ENCODE measurements around the gene NTF3. TPM values are rescaled to one million over a fixed set of nuclear protein-coding genes. Genes with fewer than 3 reads are reported as not detected.

Gene NTF3
- polyA plus RNA-seq, 1 donor (not counting 4 experiments of a cell fraction or from before 2014, with no cell fraction given): not detected

GRCh38 chr12:5503774-5504173 lies 71.9 kb downstream of the NTF3 start:
- Histone ChIP-seq H3K27ac (ENCODE audit: control insufficient read depth, insufficient read depth, low read length) (no peak overlapping the region), H3K4me3 (ENCODE audit: control insufficient read depth in 2 of 3, extremely low read depth in 1 of 3, insufficient read depth in 2 of 3, low read depth in 1 of 3, low read length in 3 of 3) (no peak overlapping the region), H3K4me2 (ENCODE audit: control insufficient read depth, extremely low read depth, insufficient read depth, low read depth, low read length) (peak overlapping the region; percentile 9), H3K4me1 (ENCODE audit: control insufficient read depth, extremely low read depth, insufficient read depth, low read length) (peaks cover 12% of the 10 kb centered on the region), H2AFZ (ENCODE audit: control insufficient read depth, low read length) (no peak overlapping the region), H3K9me3 (ENCODE audit: control insufficient read depth, low read depth, low read length) (no peaks in the 10 kb centered on the region), H4K20me1 (ENCODE audit: control insufficient read depth, extremely low read depth, insufficient read depth, low read length) (no peaks in the 10 kb centered on the region), H3K79me2 (ENCODE audit: control insufficient read depth, insufficient read depth, low read length) (no peaks in the 10 kb centered on the region), H3K27me3 (ENCODE audit: control insufficient read depth, extremely low read depth, insufficient read depth, low read length) (no peaks in the 10 kb centered on the region), H3K36me3 (ENCODE audit: control insufficient read depth in 2 of 2, extremely low read depth in 1 of 2, insufficient read depth in 2 of 2, low read length in 2 of 2) (no peaks in the 10 kb centered on the region), H3K9me1 (ENCODE audit: control insufficient read depth, extremely low read depth, insufficient read depth, low read length) (no peaks in the 10 kb centered on the region), H3K9ac (ENCODE audit: control insufficient read depth, extremely low read depth, insufficient read depth, low read length) (no peak overlapping the region)
- FAIRE-seq: peak; percentile 57
- no peak for TF ChIP-seq CTCF (optimal IDR thresholded peaks at IDR 0.05 in 1 of 3, IDR thresholded peaks at IDR 0.05 in 1 of 3, conservative IDR thresholded peaks at IDR 0.05 in 1 of 3; ENCODE audit: extremely low read depth in 1 of 3, insufficient read depth in 2 of 3, low read length in 3 of 3)
- no peak for TF ChIP-seq EZH2 (IDR thresholded peaks at IDR 0.05; ENCODE audit: low read length)
- no peak for DNase-seq (ENCODE audit: low read depth, low spot score)
- dilution Hi-C loops (cut with MboI; ENCODE audit: extremely low pct_ligation_motif_present, low sequenced_read_pairs): no loop called here

GRCh38 chr12:5505116-5505515 lies 73.2 kb downstream of the NTF3 start:
- Histone ChIP-seq H4K20me1 (ENCODE audit: control insufficient read depth, extremely low read depth, insufficient read depth, low read length) (no peaks in the 10 kb centered on the region), H2AFZ (ENCODE audit: control insufficient read depth, low read length) (no peak overlapping the region), H3K27ac (ENCODE audit: control insufficient read depth, insufficient read depth, low read length) (no peak overlapping the region), H3K4me1 (ENCODE audit: control insufficient read depth, extremely low read depth, insufficient read depth, low read length) (peaks cover 12% of the 10 kb centered on the region), H3K79me2 (ENCODE audit: control insufficient read depth, insufficient read depth, low read length) (no peaks in the 10 kb centered on the region), H3K4me2 (ENCODE audit: control insufficient read depth, extremely low read depth, insufficient read depth, low read depth, low read length) (no peak overlapping the region), H3K9me1 (ENCODE audit: control insufficient read depth, extremely low read depth, insufficient read depth, low read length) (no peaks in the 10 kb centered on the region), H3K4me3 (ENCODE audit: control insufficient read depth in 2 of 3, extremely low read depth in 1 of 3, insufficient read depth in 2 of 3, low read depth in 1 of 3, low read length in 3 of 3) (no peak overlapping the region), H3K9ac (ENCODE audit: control insufficient read depth, extremely low read depth, insufficient read depth, low read length) (no peak overlapping the region), H3K27me3 (ENCODE audit: control insufficient read depth, extremely low read depth, insufficient read depth, low read length) (no peaks in the 10 kb centered on the region), H3K36me3 (ENCODE audit: control insufficient read depth in 2 of 2, extremely low read depth in 1 of 2, insufficient read depth in 2 of 2, low read length in 2 of 2) (no peaks in the 10 kb centered on the region), H3K9me3 (ENCODE audit: control insufficient read depth, low read depth, low read length) (no peaks in the 10 kb centered on the region)
- FAIRE-seq (no peak), DNase-seq (ENCODE audit: low read depth, low spot score) (no peak)
- TF ChIP-seq CTCF (optimal IDR thresholded peaks at IDR 0.05 in 1 of 3, IDR thresholded peaks at IDR 0.05 in 1 of 3, conservative IDR thresholded peaks at IDR 0.05 in 1 of 3; ENCODE audit: extremely low read depth in 1 of 3, insufficient read depth in 2 of 3, low read length in 3 of 3) (no peak), EZH2 (IDR thresholded peaks at IDR 0.05; ENCODE audit: low read length) (no peak)
- dilution Hi-C loops (cut with MboI; ENCODE audit: extremely low pct_ligation_motif_present, low sequenced_read_pairs): no loop called here
